Measurements from ENCODE around the gene TMEM212.
A peak's percentile ranks its signal among the peaks of the same experiment; 100 is the strongest.
"Not testable (repeated sequence)": the region's sequence is repeated elsewhere in the genome, so short reads cannot be mapped to it uniquely, and the experiment has no call there.

The TMEM212 gene

GRCh38 chr3:171849617-171850319 lies 6.6 kb downstream of the TMEM212 start:
- no peak for DNase-seq (ENCODE audit: low read depth, low spot score)
- no peak overlapping the region for H3K4me3 ChIP-seq (ENCODE audit: low read length)

- no peak overlapping the region for H3K4me3 ChIP-seq (ENCODE audit: low read length)
- no peak for DNase-seq (ENCODE audit: low read depth, low spot score)
Measured at GRCh38 chr3:171850320-171850959, 7.3 kb downstream of the TMEM212 start.

GRCh38 chr3:171850960-171851659 lies 8.0 kb downstream of the TMEM212 start:
- no peak overlapping the region for H3K4me3 ChIP-seq (ENCODE audit: low read length)
- no peak for DNase-seq (ENCODE audit: low read depth, low spot score)

GRCh38 chr3:171851660-171852058 lies 8.5 kb downstream of the TMEM212 start:
- H3K4me3 ChIP-seq (ENCODE audit: low read length), result no peak overlapping the region
- no peak for DNase-seq (ENCODE audit: low read depth, low spot score)

- no peak overlapping the region for H3K4me3 ChIP-seq (ENCODE audit: low read length)
- no peak for DNase-seq (ENCODE audit: low read depth, low spot score)
Measured at GRCh38 chr3:171854649-171855305, 11.6 kb downstream of the TMEM212 start.

- not testable (repeated sequence) for DNase-seq (ENCODE audit: low read depth, low spot score)
Measured at GRCh38 chr3:171858770-171859169, 15.6 kb downstream of the TMEM212 start.

GRCh38 chr3:171860830-171861535 lies 17.8 kb downstream of the TMEM212 start:
- no peak for DNase-seq (ENCODE audit: low read depth, low spot score)
- no peak overlapping the region for H3K4me3 ChIP-seq (ENCODE audit: low read length)

More at GRCh38 chr3:171858770-171859169, 15.6 kb downstream of the TMEM212 start:
- not testable (repeated sequence) for H3K4me3 ChIP-seq (ENCODE audit: low read length)

GRCh38 chr3:171862392-171862791 lies 19.2 kb downstream of the TMEM212 start:
- DNase-seq (ENCODE audit: low read depth, low spot score), result no peak
- H3K4me3 ChIP-seq (ENCODE audit: low read length), result no peak overlapping the region

- DNase-seq (ENCODE audit: low read depth, low spot score), result peak; percentile 5
- no peak overlapping the region for H3K4me3 ChIP-seq (ENCODE audit: low read length)
Measured at GRCh38 chr3:171862993-171863521, 19.9 kb downstream of the TMEM212 start.

- H3K4me3 ChIP-seq (ENCODE audit: low read length), result no peak overlapping the region
Measured at GRCh38 chr3:171863920-171864319, 20.8 kb downstream of the TMEM212 start.

GRCh38 chr3:171865191-171865865 lies 22.2 kb downstream of the TMEM212 start:
- no peak overlapping the region for H3K4me3 ChIP-seq (ENCODE audit: low read length)
- DNase-seq (ENCODE audit: low read depth, low spot score), result no peak

More at GRCh38 chr3:171863920-171864319, 20.8 kb downstream of the TMEM212 start:
- DNase-seq (ENCODE audit: low read depth, low spot score), result no peak

GRCh38 chr3:171867981-171868380 lies 24.8 kb downstream of the TMEM212 start:
- no peak overlapping the region for H3K4me3 ChIP-seq (ENCODE audit: low read length)
- peak; percentile 5 for DNase-seq (ENCODE audit: low read depth, low spot score)

- no peak for DNase-seq (ENCODE audit: low read depth, low spot score)
- H3K4me3 ChIP-seq (ENCODE audit: low read length), result no peak overlapping the region
Measured at GRCh38 chr3:171871392-171872274, 28.5 kb downstream of the TMEM212 start.

GRCh38 chr3:171873580-171873979 lies 30.4 kb downstream of the TMEM212 start:
- no peak for DNase-seq (ENCODE audit: low read depth, low spot score)

GRCh38 chr3:171874251-171874681 lies 31.1 kb downstream of the TMEM212 start:
- DNase-seq (ENCODE audit: low read depth, low spot score), result no peak
- H3K4me3 ChIP-seq (ENCODE audit: low read length), result no peak overlapping the region

More at GRCh38 chr3:171873580-171873979, 30.4 kb downstream of the TMEM212 start:
- no peak overlapping the region for H3K4me3 ChIP-seq (ENCODE audit: low read length)

GRCh38 chr3:171874879-171875278 lies 31.7 kb downstream of the TMEM212 start:
- no peak for DNase-seq (ENCODE audit: low read depth, low spot score)
- H3K4me3 ChIP-seq (ENCODE audit: low read length), result no peak overlapping the region

GRCh38 chr3:171875923-171876412 lies 32.8 kb downstream of the TMEM212 start:
- no peak for DNase-seq (ENCODE audit: low read depth, low spot score)
- no peak overlapping the region for H3K4me3 ChIP-seq (ENCODE audit: low read length)
